ENCODE results near the gene UROC1.

Gene UROC1

GRCh38 chr3:126477061-126477380, 40.6 kb downstream of the UROC1 start:
- no peak for DNase-seq

- no peak for DNase-seq
Observed at GRCh38 chr3:126476166-126477060, 41.2 kb downstream of the UROC1 start.

GRCh38 chr3:126475413-126476114, 42.0 kb downstream of the UROC1 start, which contains the start of gene ZXDC:
TSS of gene ZXDC (minus strand) at chr3:126475891. CDS start at chr3:126475865, 26 bp downstream.
- DNase-seq, result peak; percentile 92

GRCh38 chr3:126474498-126475412, 42.8 kb downstream of the UROC1 start:
- no peak for DNase-seq

GRCh38 chr3:126473292-126474168, 44.0 kb downstream of the UROC1 start:
- no peak for DNase-seq

GRCh38 chr3:126472277-126473006, 45.1 kb downstream of the UROC1 start:
- DNase-seq, result no peak

DNA sequence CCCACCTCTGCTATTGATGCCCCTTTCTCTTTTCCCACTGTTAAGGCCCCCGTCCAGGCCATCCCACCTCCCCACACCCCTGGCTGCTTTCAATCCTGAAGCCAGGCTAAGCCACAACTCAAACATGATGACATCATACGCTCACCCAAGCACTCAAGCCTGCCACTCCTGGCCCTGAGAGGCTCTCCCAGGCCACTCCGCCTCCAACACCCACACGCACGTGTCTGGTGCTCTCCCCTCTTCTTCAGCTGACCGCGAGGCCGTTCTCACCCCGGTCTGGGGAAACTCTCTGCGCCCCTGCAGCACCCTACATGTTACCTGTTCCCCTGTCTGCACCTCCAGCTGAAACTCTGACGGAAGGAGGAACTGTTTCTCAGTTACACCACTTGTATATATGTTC, 48.1 kb downstream of the UROC1 start:
- no peak for DNase-seq

GRCh38 chr3:126468028-126468891, 49.3 kb downstream of the UROC1 start:
- DNase-seq, result no peak

DNA sequence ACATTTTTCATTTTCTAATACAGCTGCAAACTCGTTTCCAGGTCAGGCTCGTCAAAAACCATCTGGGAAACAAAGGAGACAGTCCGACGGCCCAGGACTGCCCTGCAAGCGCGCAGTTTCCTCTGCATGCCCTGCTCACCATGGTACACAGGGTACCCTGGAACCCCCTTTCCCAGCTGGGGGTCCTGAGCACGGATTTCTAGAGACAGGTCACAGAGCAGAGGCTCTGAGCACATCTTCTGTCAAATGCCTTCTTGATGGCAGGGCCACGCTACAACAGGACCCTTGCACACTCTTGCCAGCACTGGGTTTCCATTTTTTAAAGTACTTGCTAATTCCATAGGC, 50.0 kb downstream of the UROC1 start:
- no peak for DNase-seq

DNA sequence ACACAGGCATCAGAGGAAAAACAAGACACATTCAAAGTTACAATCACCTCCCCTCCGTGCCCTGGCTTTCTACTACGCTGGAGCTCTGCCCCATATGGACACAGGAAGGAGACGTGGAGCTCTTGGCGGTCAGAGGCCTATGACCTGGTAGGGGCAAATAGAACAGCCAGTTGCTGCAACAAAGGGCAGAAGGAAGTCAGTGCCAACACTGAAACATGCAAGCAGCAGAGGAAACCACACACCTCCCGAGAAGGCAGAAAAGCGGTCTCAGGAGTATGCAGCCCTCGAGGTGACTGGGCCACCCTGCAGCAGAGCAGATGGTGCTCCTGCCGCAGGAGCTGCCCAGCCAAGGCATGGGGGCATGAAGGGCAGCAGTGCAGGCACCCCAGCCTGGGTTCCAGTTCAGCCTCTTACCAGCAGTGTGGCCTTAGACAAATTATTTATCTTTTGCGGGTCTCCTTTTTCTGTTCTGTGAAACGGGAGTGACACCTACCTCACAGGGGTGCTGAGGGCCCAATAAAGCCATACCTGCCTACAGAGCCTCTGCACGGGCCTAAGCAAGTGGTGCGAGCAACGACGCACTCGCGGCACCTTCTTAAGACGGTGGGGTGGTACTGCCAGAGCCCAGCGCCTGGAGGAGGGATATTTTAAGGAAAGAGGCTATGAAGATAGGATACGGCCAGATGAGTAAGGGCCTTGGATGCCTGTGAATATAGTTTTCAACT, 50.5 kb downstream of the UROC1 start:
- DNase-seq, result no peak

DNA sequence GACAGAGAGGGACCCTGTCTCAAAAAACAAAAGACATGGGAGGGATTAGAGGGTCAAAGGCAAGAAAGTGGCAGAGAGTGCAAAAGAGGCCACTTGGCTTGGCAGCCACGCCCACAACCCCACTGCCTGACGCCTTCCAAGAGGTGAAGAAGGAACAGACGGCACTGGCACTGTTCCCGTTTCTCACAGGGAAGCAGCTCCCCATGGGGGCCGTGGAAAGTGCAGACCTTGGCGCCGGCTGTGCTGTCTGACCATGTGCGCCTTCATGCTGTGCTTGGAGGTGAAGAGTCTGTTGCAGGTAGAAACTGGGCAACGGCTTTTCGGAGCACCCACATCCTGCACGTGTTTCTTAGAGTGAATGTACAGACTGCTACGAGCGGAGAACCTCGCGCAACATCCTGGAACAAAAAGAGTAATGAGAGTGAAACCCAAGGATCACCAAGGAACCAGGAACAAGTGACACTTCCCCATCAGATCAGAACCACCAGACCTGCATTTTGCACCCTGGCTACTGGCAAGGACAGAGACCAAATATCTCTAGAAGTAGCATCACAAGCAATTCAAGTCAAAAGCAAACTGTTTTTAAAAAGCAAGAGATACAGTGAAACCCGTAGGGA, 51.5 kb downstream of the UROC1 start:
- no peak for DNase-seq

DNA sequence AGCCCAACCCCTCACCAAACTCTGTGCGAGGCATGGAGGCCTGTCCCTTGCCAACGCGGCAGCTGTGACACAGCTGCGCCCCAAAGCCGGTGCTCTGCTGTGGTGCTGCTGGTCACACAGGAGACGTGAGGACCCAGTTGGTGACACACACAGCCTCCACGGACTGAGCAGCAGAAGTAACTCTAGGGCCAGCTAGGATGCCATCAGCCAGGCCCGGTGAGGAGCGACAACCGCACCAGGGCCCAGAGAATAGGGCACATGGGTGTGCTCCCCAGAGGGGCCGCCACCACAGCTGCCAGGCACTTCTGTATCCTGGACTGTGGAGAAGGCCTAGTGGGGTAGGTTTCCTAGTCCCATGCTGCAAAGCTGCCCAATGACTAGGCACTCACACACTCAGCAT, 52.6 kb downstream of the UROC1 start:
- DNase-seq, result no peak

- no peak for DNase-seq
Observed at GRCh38 chr3:126464494-126464893, 53.1 kb downstream of the UROC1 start.

DNA sequence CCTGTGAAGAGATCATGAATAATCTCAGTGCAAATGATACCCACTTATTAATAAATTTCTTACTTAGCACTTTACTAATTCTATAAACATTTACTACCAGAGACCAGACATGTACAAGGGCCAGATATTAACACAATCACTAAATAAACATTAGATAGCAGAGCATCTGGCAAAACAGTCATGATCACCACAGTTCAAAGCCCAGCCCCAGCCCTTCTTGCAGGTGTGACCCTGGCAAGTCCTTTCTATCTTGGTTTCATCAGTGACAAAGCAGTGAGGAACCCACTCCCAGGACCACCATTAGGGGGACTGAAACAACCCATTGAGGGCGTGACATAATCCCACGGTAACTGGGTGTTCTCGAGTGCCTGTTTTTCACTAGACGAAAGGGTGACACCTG, 53.5 kb downstream of the UROC1 start:
- no peak for DNase-seq

GRCh38 chr3:126463521-126463920, 54.1 kb downstream of the UROC1 start:
- no peak for DNase-seq

GRCh38 chr3:126461450-126462070, 56.0 kb downstream of the UROC1 start:
- DNase-seq, result no peak

GRCh38 chr3:126460381-126460780, 57.2 kb downstream of the UROC1 start:
- no peak for DNase-seq

DNA sequence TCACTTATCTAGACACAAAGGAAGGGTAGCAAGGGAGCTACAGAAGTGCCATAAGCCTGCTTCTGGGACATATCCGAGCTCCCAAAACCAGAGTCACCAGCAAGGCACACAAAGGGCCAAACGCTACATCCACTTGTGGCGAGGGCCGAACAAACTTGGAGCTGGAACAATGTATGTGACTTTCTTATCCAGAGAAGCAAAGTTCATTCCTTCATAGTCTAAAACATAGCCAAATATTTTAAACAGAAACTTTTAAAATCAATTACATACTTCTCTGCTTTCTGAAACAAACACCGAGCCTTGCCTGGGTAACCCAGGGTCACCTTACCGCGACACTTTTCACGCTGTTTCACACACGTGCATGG, 57.8 kb downstream of the UROC1 start:
- DNase-seq, result no peak
